Lower leg skin (tissue), 4 donors: Measurements from ENCODE around the gene LIPC. TPM values are rescaled to one million over a fixed set of nuclear protein-coding genes. Genes with fewer than 3 reads are reported as not detected.

Source experiments
- DNase-seq, 2 donors: peaks; one replicate each; pipeline ENCODE4 v3.0.0-alpha.2; 2019; ENCODE audit warnings: low spot score in 2 of 2
- H3K4me3 ChIP-seq: fragments of 200-600 bp; sonication (generic); 2 replicates; pipeline ENCODE4 v1.5.1; 2017; ENCODE audit warnings: mild to moderate bottlenecking, low read depth; ENCODE audit not compliant: poor library complexity, severe bottlenecking
- POLR2A ChIP-seq, 2 donors: fragments of 450-650 bp; IDR thresholded peaks; one replicate each; pipeline ENCODE4 v1.6.1; 2016 to 2017; ENCODE audit warnings: antibody characterized with exemption in 2 of 2, mild to moderate bottlenecking in 1 of 2, moderate library complexity in 1 of 2
- WGBS, 2 donors: methylation state at CpG; one replicate each; pipeline ENCODE4 v1.1.5; 2018; 5-methylcytosine and 5-hydroxymethylcytosine counted together
- intact Hi-C: fragments of 100-400 bp; cut with DNase I; formaldehyde crosslinking; loops from one replicate; pipeline ENCODE4 v1.15.0; 2023; ENCODE audit warnings: low total_unique reads
- total RNA-seq, 4 donors: library from RNA; depleted of rRNA; stranded (reverse); fragments of >200 nt; gene quantifications; one replicate each; pipeline ENCODE4 v1.1.0, GENCODE V29; 2016
- TF ChIP-seq, protein P1 (sequence below), 3 donors: fragments of 450-650 bp; IDR thresholded peaks; one replicate each; pipeline ENCODE4 v1.5.1; 2016; ENCODE audit warnings: antibody characterized with exemption in 3 of 3, mild to moderate bottlenecking in 3 of 3, moderate library complexity in 2 of 3

Gene LIPC
- total RNA-seq, 4 donors from 2014 or later: 0.13 to 0.71 TPM; not detected in 2

DNA sequence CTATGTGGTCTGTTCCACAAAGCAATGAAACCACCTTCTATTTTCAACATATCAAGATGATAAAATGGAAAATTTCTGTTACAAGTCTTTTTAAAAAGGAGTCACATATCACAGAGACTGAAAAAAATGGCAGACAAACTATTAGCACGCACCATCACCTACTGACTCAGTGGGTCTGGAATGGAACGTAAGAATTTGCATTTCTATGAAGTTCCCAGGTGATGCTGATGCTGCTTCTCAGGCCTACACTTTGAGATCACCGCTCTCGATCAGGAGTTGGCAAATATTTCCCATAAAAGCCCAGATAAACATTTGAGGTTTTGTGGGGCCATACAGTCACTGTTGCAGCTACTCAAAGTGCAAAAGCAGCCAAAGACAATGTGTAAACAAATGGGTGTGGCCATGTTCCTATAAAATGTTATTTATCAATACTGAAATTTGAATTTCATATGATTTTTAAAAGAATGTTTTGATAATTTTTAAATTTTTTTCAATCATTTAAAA lies 174.8 kb downstream of the LIPC start:
- WGBS, 2 donors: 91 to 95% methylated on average over 4 of the region's 4 CpGs
- no peak overlapping the region for H3K4me3 ChIP-seq
- TF ChIP-seq, protein P1, sequence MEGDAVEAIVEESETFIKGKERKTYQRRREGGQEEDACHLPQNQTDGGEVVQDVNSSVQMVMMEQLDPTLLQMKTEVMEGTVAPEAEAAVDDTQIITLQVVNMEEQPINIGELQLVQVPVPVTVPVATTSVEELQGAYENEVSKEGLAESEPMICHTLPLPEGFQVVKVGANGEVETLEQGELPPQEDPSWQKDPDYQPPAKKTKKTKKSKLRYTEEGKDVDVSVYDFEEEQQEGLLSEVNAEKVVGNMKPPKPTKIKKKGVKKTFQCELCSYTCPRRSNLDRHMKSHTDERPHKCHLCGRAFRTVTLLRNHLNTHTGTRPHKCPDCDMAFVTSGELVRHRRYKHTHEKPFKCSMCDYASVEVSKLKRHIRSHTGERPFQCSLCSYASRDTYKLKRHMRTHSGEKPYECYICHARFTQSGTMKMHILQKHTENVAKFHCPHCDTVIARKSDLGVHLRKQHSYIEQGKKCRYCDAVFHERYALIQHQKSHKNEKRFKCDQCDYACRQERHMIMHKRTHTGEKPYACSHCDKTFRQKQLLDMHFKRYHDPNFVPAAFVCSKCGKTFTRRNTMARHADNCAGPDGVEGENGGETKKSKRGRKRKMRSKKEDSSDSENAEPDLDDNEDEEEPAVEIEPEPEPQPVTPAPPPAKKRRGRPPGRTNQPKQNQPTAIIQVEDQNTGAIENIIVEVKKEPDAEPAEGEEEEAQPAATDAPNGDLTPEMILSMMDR (IDR thresholded peaks at IDR 0.05): no peak
- TF ChIP-seq POLR2A (IDR thresholded peaks at IDR 0.05): no peak
- DNase-seq: no peak
- intact Hi-C loops: no loop called here

DNA sequence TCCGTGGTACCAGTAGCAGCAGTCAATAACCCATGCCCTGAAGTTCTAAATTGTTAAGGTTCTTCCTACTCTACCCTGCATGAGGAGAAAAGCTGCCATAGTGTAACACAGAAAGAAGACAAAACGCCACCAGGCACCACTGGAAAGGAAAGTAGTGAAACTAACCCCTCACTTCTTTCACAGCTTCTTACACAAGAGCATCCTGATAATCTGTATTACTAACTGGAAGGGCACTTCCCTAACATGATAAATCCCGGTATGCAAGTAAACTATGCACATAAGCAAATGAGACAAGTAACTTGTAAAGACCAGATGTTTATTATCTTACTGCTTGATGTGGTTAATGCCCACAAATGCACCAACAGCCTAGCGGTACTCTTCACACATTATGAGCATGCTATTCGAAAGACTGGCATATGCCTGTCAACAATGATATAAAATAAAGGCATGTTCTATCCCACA lies 176.4 kb downstream of the LIPC start:
- WGBS, 2 donors: 72 to 76% methylated on average over 5 of the region's 5 CpGs
- intact Hi-C loops: no loop called here
- DNase-seq: no peak
- TF ChIP-seq, protein P1 (IDR thresholded peaks at IDR 0.05): no peak
- TF ChIP-seq POLR2A (IDR thresholded peaks at IDR 0.05): no peak
- no peak overlapping the region for H3K4me3 ChIP-seq

DNA sequence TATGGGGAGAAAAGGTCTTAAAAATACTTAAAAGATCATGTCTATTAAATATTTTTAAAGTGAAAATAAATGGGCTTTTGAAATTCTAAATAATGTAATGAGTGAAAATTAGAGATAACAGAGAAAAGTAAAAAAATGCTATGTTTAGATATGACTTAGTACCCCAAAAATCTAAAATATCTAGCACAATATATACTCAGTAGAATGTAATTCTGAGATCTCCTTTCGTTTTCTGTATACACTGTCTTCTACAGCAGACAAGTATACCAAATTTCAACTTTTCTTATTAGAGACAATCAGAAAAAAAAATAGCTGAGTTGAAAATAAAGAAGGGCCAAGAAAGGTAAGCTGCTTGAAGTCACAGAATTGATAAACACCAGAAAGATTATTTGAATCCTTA lies 176.9 kb downstream of the LIPC start:
- 77 to 80% methylated on average over 1 of the region's 1 CpG for WGBS, 2 donors
- no peak for DNase-seq
- no peak overlapping the region for H3K4me3 ChIP-seq
- TF ChIP-seq, protein P1 (IDR thresholded peaks at IDR 0.05): no peak
- TF ChIP-seq POLR2A (IDR thresholded peaks at IDR 0.05): no peak
- intact Hi-C loops: no loop called here

DNA sequence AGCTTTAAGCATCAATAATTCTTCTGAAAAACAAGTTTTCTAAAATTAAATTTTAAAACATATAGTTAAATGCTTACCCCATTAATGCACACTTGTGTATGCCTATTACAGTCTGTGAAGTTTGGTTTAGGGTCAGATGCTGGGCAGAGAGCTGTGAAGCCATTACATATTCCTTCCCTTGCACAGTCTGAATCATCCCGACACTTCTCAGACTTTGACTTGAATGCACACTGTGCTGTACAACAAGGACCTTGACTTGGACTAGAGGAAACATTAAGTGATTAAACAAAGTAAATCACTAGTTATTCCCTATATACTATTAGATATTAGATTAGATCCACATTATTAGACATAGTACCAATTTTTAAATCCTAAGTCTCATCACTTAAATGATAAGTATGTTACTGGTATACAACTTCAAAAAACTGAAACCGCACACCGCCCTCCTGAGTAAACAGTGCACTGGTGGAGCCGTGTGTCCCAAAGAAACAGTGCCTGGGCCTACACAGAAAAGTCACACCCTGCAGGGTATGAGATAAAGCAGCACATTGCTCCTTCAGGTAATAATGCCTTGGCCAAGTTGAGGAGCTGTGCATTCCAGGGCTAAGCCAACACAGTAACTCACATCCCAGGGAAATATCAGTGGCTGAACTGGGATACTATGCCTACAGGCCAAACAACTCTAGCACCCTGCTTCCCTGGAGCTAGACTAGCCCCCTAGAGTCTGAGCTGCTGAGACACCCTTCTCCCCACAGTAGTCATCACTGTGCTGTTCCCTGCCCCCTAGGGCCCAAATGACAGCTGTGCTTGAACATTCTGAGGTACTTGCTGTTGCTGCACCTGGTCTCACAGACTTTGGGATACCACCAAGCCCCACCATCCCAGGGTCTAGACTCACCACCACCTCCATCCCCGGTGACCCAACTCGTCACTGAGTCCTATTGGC lies 180.2 kb downstream of the LIPC start:
- WGBS, 2 donors: 93 to 95% methylated on average over 6 of the region's 6 CpGs
- H3K4me3 ChIP-seq: no peak overlapping the region
- TF ChIP-seq, protein P1 (IDR thresholded peaks at IDR 0.05): no peak
- no peak for TF ChIP-seq POLR2A (IDR thresholded peaks at IDR 0.05)
- no peak for DNase-seq
- intact Hi-C loops: no loop called here

DNA sequence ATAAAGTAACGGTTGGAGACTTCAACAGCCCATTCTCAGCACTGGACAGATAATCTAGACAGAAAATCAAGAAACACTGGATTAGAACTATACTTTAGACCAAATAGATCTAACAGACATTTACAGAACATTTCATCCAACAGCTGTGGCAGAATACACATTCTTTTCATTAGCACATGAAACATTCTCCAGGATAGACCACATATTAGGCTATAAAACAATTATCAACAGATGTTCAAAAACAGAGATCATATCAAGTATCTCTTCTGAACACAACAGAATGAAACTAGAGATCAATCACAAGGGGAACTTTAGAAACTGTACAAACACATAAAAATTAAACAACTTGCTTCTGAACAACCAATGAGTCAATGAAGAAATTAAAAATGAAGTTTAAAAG lies 184.4 kb downstream of the LIPC start:
- DNase-seq: no peak
- TF ChIP-seq, protein P1 (IDR thresholded peaks at IDR 0.05): no peak
- no peak for TF ChIP-seq POLR2A (IDR thresholded peaks at IDR 0.05)
- intact Hi-C loops: no loop called here
- WGBS, 2 donors: 85 to 91% methylated on average over 1 of the region's 1 CpG
- H3K4me3 ChIP-seq: no peak overlapping the region
